Measurements from ENCODE around the gene ASIP.

GRCh38 chr20:34243377-34243776, 2.2 kb downstream of the ASIP start:
- TF ChIP-seq POLR2A (IDR thresholded peaks at IDR 0.05) (no peak), CTCF (IDR thresholded peaks at IDR 0.05 in 4 of 5, conservative IDR thresholded peaks at IDR 0.05 in 1 of 5) (no peak)

All from gastrocnemius medialis (tissue), 4 donors.